ENCODE data around the gene UBP1.
"Not testable (repeated sequence)": the region's sequence is repeated elsewhere in the genome, so short reads cannot be mapped to it uniquely, and the experiment has no call there.

Gene UBP1

DNA sequence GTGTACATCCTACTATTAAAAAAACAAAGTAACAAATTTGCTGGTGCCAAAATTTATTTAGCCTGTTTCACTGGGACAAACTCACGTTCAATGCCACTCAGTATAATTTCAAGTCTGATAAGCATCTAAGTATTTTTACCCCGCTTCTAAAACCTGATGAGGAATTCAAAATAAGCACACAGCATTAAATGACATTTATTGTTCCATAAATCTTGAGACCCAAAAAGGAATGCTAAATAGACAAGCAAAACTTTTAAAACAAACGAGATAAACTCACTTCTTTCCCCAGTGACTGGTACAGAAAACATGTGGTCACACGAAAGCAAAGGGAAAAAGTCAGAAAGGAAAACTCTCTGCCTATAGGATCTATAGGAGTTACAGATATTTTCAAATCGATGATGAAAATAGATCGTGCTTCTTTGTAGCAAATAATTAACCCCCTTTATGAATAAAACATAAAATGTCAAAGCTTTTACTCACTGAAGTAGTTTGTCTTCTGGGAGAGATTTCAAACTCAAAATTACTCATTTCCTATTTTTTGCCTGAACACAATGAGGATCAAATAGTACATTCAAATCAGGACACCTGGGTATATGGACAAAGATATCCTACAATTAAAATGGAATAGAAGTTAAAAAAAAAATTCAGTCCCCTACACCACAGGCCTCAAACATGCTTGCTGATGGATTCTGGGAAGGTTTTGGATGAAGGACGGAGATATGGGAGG is 51.7 kb downstream of the UBP1 start:
- no peak for DNase-seq

DNA sequence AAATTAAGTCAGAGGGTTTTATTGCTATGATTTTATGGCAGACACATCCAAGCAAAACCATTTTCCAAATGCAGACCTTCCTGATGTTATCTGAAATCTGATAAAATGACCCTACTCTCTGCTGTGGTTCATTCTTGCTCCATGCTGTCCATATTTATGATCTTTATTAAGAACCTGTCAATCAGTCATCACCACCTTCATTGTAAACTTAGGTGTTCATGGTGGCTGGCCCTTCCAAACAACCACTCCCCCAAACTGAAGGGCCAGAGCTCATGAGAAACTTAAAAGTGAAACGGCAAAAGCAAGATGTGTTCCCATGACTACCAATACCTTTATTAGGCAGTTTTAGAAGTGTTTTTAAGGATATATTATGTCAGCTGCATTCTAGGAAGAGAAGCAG is 53.6 kb downstream of the UBP1 start:
- DNase-seq = no peak

DNA sequence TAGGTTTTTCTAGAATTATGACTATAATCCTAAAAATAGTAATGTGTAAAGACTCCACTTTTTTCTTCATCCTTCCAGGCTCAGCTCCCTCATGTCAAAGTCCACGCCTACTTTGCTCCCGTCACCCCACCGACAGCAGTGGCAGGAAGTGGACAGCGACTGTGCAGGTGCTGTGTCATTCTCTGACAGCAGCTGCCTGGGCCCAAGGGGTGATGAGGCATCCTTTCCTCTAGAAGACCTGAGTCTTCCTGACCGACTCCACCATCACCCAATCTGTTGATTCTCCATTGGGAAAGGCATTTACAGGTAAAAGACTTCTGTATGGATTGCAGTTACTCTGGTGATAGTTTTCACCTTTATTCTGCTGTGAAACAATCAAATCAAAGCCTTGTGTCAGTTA is 54.8 kb downstream of the UBP1 start:
- DNase-seq = peak; percentile 18 to 36

DNA sequence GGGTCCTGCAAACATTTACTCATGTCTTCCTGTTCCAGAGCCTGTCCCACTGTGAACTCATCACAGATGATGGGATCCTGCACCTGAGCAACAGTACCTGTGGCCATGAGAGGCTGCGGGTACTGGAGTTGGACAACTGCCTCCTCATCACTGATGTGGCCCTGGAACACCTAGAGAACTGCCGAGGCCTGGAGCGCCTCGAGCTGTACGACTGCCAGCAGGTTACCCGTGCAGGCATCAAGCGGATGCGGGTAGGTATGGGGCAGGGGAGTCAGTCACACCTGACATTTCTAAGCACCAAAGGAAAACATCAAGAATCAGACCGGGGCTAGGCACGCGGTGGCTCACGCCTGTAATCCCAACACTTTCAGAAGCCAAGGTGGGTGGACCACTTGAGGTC is 56.3 kb downstream of the UBP1 start:
- no peak for DNase-seq

DNA sequence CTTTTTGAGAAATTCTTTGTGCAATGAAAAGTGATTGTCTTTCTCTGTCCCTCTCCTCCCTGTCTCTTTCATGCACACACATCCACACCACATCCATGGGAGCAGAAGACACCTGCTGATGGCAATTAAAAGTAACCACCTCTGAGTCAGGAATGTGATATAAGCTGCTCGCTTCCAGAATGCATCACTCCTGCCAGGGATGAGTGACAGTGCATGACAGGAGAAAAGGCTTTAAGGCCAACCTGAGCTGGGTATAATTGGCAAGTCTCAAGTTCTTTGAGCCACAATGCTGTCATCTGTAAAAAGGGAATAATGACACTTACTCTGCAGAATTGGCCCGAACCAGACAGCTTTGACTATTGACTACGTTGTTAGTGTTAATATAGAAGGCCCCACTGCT is 59.6 kb downstream of the UBP1 start:
- DNase-seq = no peak

DNA sequence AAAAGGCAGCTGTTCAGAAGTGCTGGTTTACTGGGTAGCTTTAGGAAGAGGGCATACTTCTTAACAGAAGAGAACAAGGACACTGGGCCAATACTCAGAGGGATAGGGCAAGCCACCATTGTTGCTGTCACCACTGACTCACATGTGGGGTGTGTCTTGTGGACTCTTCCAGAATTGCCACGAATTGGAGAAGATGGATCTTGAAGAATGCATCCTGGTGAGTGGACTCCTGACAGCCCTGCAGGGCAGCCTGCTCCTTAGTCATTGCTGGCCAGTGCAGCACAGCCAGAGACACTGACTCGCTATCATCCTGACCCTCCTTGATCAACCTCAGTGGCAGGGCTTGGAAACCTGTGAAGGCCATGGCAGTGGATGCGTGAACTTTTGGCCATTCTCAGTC is 62.3 kb downstream of the UBP1 start:
- no peak for DNase-seq

DNA sequence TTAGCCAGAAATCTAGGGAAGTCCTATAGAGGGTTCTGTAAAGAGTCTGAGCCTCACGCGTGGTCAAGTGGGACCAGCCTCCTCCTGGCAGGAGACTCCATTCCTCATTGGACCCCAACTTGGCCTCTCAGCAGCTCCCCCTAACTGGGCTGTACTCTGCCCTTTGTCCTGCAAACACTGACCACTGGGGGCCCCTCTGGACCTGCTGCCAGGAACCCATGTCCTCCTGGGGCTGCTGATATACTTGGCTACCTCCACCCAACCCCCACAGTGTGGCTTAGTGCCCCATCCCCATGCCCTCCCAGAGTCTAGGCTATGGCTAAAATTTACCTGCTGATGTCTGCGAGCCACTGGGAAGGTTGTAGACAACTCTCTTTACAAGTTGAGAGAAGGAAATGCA is 62.7 kb downstream of the UBP1 start:
- DNase-seq = no peak

DNA sequence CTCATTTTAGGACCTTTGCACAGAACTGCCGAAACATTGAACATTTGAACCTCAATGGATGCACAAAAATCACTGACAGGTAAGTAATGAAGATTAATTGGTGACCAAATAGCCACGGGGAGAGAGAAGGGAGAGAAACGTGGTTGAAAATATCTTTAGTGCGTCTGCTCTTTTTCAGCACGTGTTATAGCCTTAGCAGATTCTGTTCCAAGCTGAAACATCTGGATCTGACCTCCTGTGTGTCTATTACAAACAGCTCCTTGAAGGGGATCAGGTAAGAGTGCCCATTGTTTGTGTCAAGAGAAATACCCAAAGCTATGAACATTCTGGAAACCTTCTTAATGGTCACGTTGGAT is 67.1 kb downstream of the UBP1 start:
- DNase-seq = no peak

DNA sequence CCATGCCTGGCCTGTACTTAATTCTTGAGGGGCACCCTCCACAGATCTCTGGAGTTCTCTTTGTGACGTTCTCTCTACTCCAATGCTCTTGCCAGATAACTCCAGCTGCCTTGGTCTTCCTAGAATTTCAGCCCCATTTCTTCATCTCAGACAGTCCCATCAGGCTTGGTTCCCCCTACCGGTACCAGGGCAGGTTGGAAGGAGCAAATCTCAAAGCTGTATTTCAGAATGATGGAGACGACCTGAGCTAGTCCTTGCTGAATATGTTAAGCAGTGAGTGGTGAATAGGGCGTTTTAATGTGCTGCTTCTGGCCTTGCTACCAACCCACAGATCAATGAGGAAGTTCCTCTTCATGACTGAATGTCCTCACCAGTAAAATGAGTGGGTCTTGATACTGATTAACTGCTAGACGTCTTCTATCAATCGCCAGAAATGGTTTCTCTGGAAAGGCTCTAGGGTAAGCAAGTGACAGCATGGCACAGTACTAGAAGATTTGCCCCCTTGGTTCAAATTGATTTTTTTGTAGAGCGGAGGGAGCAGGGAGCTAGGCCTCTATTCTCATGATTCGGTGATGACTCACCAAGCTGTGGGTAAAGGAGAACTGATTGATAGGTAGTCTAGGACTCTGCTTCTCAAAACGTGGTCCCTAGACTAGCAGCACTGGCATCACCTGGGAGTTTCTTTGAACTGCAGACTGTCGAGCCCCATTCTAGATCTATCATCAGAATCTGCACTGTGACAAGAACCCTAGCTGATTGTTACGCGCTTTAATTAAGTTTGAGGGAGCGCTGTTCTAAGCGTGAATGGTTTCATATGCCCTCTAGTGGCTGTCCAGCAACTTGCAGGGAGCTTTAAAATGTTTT is 67.8 kb downstream of the UBP1 start:
- peak; percentile 17 to 33 for DNase-seq

DNA sequence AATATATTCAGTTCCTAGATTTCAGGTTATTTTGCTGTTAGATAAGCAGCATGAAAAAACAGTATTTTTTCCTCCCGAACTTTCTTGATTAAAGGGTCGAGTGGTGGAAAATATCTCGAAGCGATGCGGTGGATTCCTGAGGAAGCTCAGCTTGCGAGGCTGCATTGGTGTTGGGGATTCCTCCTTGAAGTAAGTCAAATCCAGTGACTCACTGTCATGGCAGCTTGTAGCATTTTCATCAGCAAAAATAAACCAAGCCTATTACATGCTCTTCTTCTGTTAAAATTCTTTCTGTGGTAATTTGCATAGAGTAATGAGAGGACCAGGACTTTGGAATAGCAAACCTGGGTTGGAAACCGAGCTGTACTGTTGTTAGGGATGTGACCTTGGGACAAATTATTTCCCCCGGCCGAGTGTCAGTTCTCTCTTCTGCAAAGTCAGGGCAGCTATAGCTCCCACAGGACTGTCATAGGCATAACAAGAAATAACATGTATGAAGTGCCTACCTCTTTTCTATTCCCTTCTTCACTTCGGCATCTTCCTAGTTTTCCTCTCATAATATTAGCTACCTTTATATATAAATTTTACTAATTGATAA is 75.6 kb downstream of the UBP1 start:
- DNase-seq = no peak

DNA sequence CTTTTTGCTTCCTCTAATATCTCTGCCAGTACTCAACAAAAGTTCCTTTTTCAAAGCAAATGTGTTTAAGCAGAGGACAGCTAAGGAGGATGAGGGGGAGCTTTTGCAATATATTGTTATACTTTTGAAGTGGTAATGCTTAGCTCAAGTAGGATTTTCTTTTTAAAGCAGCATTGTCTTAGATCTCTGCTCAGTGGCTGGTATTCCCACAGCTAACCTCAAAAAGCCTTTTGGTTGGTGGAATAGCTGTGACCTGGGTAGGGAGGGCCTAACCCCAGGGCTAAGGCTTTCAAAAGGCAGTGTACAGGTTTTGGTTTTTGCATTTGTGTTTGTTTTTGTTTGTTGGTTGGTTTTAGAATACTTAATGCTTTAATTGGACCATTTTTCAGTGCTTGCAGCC is 76.1 kb downstream of the UBP1 start:
- DNase-seq = no peak

DNA sequence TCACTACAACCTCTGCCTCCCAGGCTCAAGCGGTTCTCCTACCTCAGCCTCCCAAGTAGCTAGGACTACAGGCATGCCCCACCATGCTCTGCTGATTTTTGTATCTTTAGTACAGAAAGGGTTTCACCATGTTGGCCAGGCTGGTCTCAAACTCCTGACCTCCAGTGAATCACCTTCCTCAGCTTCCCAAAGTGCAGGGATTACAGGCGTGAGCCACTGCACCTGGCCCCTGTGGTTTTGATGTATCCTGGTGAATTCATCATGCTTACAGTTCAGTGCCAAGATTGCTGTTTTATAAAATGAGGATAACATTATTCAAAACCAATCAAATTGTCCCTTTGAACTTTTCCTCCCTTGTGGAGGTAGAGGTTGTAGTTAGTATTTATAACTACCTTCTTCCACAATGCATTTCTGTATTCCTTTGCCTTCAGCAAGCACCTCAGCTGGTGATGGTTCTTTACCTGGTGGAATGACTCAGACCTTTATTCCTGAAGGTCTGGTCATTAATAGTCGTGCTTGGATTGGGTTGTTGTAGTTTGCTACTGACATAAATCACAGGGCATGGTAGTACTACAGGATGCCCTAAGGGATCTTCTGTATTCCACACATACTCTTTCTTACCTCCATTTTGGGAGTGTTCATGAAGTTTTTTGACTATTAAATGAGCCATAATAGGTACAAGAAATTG is 76.9 kb downstream of the UBP1 start:
- DNase-seq = no peak

DNA sequence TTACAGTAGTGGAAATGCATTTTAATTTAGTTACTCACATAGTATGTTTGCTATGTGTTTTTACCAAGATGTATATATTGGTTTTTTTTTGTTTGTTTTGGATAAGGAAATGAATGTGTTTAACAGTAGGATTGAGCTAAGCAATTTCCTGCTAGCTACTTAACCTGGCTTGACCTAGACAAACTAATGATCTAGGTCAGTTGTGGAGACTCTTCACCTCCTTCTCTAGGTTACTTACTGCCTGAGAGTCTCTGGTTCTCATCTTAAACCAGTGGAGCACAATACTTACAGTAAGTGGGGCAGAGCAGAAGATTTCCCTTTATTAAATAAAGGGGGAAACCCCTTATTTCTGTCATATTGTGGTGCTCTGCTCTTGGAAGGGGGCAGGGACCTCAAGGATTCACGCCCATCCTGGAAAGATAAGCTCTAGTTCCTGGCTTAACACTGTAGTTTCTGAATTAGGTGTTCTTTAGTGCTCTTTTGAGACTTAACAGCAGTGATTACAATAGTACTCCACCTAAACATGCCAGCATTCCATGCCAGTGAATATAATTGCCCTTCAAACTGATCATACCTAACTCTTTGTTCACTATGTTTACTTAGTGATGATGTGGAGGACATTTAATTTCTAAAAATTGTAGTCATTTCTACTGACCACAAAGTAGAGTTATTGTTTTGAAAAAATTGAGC is 79.9 kb downstream of the UBP1 start:
- no peak for DNase-seq

DNA sequence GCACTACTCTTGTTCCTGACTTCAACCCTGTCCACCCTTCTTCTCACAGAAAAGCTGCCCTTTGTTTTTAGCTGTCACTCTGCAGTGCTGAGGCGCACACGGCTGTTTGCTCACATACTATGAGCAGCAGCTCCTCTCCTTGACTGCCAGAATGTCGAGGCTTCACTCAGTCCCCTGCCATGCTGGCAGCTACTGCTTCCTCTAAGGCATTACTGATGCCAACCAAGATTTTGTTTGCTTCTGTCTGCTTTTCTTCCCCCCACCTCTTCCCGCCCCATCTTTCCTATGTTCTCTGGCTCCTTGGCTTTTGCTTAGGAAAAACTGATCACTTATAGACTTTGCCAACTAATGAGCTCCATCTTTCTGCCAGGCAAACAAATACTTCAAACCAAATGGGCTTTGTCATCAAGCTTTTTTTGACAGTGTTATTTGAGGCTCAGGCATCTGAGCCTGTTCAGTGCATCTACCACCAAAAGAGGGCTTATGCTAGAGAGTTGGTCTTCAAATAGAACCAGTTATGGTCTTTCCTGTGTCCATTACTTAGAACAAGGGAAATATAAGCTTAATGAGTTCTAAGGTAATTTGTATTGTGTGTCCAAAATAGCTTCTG is 81.9 kb downstream of the UBP1 start:
- DNase-seq = no peak

DNA sequence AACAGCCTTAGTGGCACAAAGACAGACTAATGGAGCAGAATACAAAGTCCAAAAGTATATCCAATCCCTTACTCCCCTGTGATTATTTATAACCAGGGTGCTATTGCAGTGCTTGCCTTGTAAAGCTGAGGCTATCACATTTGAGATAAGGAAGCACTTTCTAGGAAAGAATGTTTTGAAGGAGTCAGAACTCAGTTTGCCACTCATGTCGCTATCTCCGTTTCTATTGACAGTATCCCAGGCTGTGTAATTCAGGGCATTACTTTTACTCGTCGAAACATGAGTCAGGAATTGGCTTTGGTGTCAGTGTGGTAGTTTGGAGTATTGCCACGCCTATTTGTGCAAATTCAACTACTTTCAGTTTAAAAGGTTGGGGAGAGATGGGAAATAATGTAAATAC is 84.6 kb downstream of the UBP1 start:
- no peak for DNase-seq

DNA sequence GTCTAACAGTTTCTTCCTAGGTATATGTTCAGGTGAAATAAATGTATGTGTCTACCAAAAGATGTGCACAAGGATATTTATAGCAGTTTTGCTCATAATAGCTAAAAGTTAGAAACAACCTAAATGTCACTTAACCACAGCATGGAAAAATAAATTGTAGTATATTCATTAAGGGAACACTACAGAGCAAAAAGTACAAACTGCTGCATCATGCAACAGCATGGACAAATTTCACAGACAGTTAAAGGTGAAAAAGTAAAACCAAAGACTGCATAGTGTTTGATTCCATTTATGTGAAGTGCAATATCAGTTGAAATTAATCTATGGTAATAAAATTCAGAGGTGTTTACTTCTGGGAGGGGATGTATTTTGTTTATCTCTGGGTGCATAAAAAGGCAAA is 100.4 kb downstream of the UBP1 start:
- DNase-seq = no peak

DNA sequence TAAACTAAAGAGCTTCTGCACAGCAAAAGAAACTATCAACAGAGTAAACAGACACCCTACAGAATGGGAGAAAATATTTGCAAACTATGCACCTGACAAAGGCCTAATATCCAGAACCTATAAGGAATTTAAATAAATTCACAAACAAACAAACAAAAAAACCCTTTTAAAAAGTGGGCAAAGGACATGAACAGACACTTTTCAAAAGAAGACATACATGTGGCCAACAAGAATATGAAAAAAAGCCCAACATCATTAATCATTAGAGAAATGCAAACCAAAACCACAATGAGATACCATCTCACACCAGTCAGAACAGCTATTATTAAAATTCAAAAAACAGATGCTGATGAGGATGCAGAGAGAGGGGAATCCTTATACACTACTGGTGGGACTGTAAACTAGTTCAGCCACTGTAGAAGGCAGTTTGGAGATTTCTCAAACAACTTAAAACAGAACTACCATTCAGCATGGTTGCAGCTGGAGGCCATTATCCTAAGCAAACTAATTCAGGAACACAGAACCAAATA is 101.2 kb downstream of the UBP1 start:
- DNase-seq = not testable (repeated sequence)

All from stimulated activated CD4-positive, alpha-beta T cell treated with anti-CD3 and anti-CD28 coated beads, Interleukin-4, amount 100 ng/mL, for 4 hours (primary cell).